Measurements from ENCODE around the gene PITPNC1.
"Not testable (repeated sequence)": the region's sequence is repeated elsewhere in the genome, so short reads cannot be mapped to it uniquely, and the experiment has no call there.

Gene PITPNC1

DNA sequence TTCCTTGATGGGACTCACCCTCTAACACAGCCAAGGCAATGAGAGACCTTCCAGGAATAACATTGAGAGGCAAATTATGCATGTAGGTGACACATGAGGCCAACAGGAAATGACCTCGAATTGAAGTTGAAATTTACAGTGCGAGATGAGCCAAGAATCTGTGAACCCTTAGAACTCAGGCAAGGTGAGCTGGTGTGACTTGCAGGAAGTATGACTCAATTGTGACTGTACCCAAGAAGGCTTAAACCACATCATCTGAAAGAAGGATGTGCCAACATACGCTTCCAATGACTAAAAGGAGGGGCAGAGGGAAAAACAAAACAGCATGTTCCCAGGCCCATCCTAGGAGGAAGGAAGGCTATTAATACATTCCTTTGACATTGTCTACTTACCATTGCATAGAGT is 44.8 kb downstream of the PITPNC1 start:
- no peak overlapping the region for H3K4me3 ChIP-seq (ENCODE audit: low read depth, low read length)
- no peak for TF ChIP-seq CTCF (conservative IDR thresholded peaks at IDR 0.05; ENCODE audit: low read depth, low read length)
- DNase-seq (ENCODE audit: low read depth): peak; percentile 47

DNA sequence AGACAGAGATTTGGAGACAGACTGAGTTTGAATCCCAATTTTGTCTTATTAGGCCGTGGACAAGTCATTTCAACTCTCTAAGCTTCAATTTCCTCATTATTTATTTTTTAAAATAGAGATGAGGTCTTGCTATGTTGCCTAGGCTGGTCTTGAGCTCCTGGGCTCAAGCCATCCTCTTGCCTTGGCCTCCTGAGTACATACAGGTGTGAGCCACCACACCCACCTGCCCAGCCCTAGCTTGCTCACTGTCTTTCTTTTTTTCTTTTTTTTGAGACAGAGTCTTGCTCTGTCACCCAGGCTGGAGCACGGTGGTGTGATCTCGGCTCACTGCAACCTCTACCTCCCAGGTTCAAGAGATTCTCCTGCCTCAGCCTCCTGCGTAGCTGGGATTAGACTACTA is 45.2 kb downstream of the PITPNC1 start:
- DNase-seq (ENCODE audit: low read depth); H3K4me3 ChIP-seq (ENCODE audit: low read depth, low read length): not testable (repeated sequence)

GRCh38 chr17:67422897-67423296 is 45.8 kb downstream of the PITPNC1 start:
- no peak overlapping the region for H3K4me3 ChIP-seq (ENCODE audit: low read depth, low read length)
- DNase-seq (ENCODE audit: low read depth): peak; percentile 8
- no peak for TF ChIP-seq CTCF (conservative IDR thresholded peaks at IDR 0.05; ENCODE audit: low read depth, low read length)

DNA sequence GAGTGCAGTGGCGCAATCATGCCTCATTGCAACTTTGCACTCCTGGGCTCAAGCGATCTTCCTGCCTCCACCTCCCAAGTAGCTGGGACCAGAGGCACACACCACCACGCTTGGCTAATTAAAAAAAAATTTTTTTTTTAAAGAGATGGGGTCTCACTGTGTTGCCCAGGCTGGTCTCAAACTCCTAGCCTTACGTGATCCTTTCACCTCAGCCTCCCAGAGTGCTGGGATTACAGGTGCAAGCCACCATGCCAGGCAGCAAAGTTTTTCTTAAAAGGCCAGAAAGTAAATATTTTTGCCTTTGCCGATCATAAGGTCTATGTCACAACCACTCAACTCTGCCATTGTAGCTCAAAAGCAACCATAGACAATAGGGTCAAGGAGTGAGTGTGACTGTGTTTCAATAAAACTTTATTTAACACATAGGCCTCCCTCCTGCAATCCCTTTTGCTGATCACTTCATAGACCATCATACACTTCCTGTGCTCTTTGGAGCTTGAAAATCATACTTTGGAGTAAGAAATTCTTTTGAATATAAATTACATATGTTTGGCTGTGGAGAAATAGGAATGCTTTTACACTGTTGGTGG is 48.6 kb downstream of the PITPNC1 start:
- no peak for TF ChIP-seq CTCF (conservative IDR thresholded peaks at IDR 0.05; ENCODE audit: low read depth, low read length)
- H3K4me3 ChIP-seq (ENCODE audit: low read depth, low read length): no peak overlapping the region
- DNase-seq (ENCODE audit: low read depth): no peak

GRCh38 chr17:67427424-67427823 is 50.3 kb downstream of the PITPNC1 start:
- no peak for TF ChIP-seq CTCF (conservative IDR thresholded peaks at IDR 0.05; ENCODE audit: low read depth, low read length)
- DNase-seq (ENCODE audit: low read depth): no peak
- H3K4me3 ChIP-seq (ENCODE audit: low read depth, low read length): no peak overlapping the region

DNA sequence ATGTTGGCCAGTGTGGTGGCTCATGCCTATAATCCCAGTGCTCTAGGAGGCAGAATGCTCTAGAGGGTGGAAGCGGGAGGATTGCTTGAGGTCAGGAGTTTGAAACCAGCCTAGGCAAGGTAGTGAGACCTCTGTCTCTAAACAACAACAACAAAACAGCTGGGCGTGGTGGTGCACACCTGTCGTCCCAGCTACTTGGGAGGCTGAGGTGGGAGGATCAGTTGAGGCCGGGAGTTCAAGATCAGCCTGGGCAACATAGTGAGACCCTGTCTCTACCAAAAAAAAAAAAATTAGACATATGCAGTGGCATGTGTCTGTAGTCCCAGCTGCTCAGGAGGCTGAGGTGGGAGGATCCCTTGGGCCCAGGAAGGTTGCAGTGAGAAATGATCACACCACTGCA is 53.4 kb downstream of the PITPNC1 start:
- not testable (repeated sequence) for H3K4me3 ChIP-seq (ENCODE audit: low read depth, low read length); DNase-seq (ENCODE audit: low read depth)

DNA sequence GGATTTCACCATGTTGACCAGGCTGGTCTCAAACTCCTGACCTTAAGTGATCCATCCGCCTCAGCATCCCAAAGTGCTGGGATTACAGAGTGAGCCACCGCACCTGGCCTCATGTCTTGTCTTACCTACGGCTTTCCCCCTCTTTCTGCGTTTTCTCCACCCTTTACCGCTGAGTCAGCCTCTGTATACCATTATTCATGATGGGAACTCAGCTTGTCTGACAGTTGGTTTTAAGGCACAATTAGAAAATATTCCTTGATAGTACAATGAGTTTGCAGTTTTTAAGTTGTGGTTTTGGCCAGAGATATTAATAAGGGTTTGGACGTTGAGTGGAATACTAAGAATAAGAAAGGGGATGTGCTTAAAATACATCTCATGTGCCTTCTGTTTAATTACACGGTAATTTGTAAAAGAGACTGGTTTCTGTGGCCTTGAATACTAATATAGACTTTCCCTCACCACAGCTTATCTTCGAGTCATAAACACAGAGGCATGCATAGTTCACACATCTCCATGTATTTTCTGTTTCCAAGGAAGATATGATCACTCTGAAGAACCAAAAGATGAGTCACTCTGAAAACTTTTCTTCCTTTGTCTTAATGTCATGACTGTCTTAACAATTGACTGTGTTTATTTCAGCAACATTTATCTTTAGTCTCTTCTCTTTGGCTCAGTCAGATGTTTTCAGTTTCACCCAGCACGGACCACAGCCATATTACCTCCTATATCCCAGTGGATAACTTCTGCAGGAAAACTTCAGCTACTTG is 54.4 kb downstream of the PITPNC1 start:
- no peak for TF ChIP-seq CTCF (conservative IDR thresholded peaks at IDR 0.05; ENCODE audit: low read depth, low read length)
- DNase-seq (ENCODE audit: low read depth): peak; percentile 81
- no peak overlapping the region for H3K4me3 ChIP-seq (ENCODE audit: low read depth, low read length)

- no peak for DNase-seq (ENCODE audit: low read depth)
- no peak for TF ChIP-seq CTCF (conservative IDR thresholded peaks at IDR 0.05; ENCODE audit: low read depth, low read length)
- H3K4me3 ChIP-seq (ENCODE audit: low read depth, low read length): no peak overlapping the region
Measured at GRCh38 chr17:67433248-67433924, 56.3 kb downstream of the PITPNC1 start.

All from choroid plexus epithelial cell (primary cell).